B cell (primary cell): ENCODE measurements around the gene VASH1.

Source experiments
- CTCF ChIP-seq: fragments of 200-600 bp; IDR thresholded peaks from one replicate; pipeline ENCODE4 v1.8.0; 2022; ENCODE audit warnings: antibody characterized with exemption, mild to moderate bottlenecking
- EZH2 ChIP-seq: IDR thresholded peaks from 2 replicates; pipeline ENCODE4 v1.6.1; 2012; ENCODE audit warnings: borderline replicate concordance, low read depth, mild to moderate bottlenecking, moderate library complexity, low read length; ENCODE audit not compliant: insufficient read depth, poor library complexity, severe bottlenecking

- TF ChIP-seq CTCF (no peak), EZH2 (no peak)
These were observed 8.5 kb downstream of the VASH1 start for GRCh38 chr14:76769636-76770292.
